NB4 (cell line): Measurements from ENCODE around the gene WRAP73.

Experiments used
- MYC ChIP-seq: IDR thresholded peaks from 2 replicates; pipeline ENCODE4 v1.6.1; 2011; ENCODE audit warnings: low read depth, low read length
- POLR2A ChIP-seq: IDR thresholded peaks from 2 replicates; pipeline ENCODE4 v1.6.1; 2011; ENCODE audit warnings: mild to moderate bottlenecking; ENCODE audit not compliant: insufficient read length; ENCODE audit errors: extremely low read depth
- TF ChIP-seq, protein P1 (sequence below): IDR thresholded peaks from one replicate; pipeline ENCODE4 v1.5.1; 2012; ENCODE audit warnings: low read depth, low read length
- TF ChIP-seq, protein P2 (sequence below): IDR thresholded peaks from 2 replicates; pipeline ENCODE4 v1.6.1; 2011; ENCODE audit warnings: low read depth, low read length

DNA sequence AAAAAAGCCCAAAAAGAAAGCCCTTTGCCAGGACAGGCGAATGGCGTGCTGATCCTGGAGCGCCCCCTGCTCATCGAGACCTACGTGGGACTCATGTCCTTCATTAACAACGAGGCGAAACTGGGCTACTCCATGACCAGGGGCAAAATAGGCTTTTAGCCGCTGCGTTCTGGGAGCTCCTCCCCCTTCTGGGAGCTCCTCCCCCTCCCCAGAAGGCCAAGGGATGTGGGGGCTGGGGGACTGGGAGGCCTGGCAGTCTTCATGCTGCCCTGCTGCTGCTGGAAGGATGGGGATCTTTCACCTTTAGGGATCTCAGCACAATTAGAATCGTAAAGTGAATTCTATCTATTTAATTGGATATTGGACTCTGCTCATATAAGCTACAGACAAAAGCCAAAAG is 21.5 kb downstream of the WRAP73 start:
- TF ChIP-seq, protein P1, sequence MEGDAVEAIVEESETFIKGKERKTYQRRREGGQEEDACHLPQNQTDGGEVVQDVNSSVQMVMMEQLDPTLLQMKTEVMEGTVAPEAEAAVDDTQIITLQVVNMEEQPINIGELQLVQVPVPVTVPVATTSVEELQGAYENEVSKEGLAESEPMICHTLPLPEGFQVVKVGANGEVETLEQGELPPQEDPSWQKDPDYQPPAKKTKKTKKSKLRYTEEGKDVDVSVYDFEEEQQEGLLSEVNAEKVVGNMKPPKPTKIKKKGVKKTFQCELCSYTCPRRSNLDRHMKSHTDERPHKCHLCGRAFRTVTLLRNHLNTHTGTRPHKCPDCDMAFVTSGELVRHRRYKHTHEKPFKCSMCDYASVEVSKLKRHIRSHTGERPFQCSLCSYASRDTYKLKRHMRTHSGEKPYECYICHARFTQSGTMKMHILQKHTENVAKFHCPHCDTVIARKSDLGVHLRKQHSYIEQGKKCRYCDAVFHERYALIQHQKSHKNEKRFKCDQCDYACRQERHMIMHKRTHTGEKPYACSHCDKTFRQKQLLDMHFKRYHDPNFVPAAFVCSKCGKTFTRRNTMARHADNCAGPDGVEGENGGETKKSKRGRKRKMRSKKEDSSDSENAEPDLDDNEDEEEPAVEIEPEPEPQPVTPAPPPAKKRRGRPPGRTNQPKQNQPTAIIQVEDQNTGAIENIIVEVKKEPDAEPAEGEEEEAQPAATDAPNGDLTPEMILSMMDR: no peak
- TF ChIP-seq POLR2A: no peak
- TF ChIP-seq, protein P2, sequence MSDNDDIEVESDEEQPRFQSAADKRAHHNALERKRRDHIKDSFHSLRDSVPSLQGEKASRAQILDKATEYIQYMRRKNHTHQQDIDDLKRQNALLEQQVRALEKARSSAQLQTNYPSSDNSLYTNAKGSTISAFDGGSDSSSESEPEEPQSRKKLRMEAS: no peak
- no peak for TF ChIP-seq MYC
